ENCODE results near the gene PRPF38B. TPM values are rescaled to one million over a fixed set of nuclear protein-coding genes. Genes with fewer than 3 reads are reported as not detected.
A peak's percentile ranks its signal among the peaks of the same experiment; 100 is the strongest.

PRPF38B gene
- total and polyA plus RNA-seq, 4 donors: 16.9 to 56.8 (median 38.3) TPM

GRCh38 chr1:108725906-108726305 is 33.8 kb downstream of the PRPF38B start:
- H3K27me3 ChIP-seq (ENCODE audit: control insufficient read depth, insufficient read depth, low read length): no peaks in the 10 kb centered on the region
- H3K9me3 ChIP-seq (ENCODE audit: control insufficient read depth, insufficient read depth, low read length): no peaks in the 10 kb centered on the region
- no peak overlapping the region for H3K4me3 ChIP-seq (ENCODE audit: low read depth, low read length)
- H3K36me3 ChIP-seq (ENCODE audit: control insufficient read depth, insufficient read depth, low read length): no peaks in the 10 kb centered on the region
- WGBS (ENCODE audit: insufficient coverage): no CpG with 5 or more reads among the region's 1 CpG
- H3K27ac ChIP-seq (ENCODE audit: low read depth, low read length): no peak overlapping the region
- H3K4me1 ChIP-seq (ENCODE audit: control insufficient read depth, insufficient read depth, low read length): no peaks in the 10 kb centered on the region
- DNase-seq (ENCODE audit: low read depth in 4 of 6, low spot score in 6 of 6): no peak

DNA sequence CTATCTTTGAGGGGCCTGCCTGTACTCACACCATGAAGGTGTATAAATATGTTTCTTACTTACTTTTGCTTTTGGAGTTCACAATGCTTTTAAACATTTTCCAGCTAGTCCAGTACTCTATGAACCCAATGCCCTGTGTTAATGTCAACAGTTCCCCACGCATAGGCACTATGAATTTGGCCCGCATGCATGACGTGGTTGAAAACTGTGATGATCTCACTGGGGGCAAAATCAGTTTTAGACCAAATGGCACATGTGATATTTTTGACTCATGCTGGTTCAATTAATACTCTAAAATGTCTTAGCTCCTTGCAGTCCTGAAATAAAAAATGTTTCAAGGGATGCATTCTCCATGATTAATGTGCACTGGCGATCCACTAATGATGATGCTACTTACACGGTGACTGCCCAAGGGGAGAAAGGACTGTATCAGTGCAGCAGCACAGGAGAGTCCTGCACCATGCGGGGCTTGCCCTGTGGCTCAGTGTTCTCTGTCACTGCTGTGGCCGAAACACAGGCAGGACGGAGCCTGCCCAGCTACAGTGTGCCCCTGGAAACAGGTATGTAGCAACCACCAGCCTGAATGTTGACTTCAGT is 36.3 kb downstream of the PRPF38B start:
- Histone ChIP-seq H3K36me3 (ENCODE audit: control insufficient read depth, insufficient read depth, low read length) (no peaks in the 10 kb centered on the region), H3K4me3 (ENCODE audit: low read depth, low read length) (no peak overlapping the region), H3K27ac (ENCODE audit: low read depth, low read length) (no peak overlapping the region), H3K27me3 (ENCODE audit: control insufficient read depth, insufficient read depth, low read length) (no peaks in the 10 kb centered on the region), H3K4me1 (ENCODE audit: control insufficient read depth, insufficient read depth, low read length) (no peaks in the 10 kb centered on the region), H3K9me3 (ENCODE audit: control insufficient read depth, insufficient read depth, low read length) (no peaks in the 10 kb centered on the region)
- 85% methylated on average over 8 of the region's 8 CpGs for WGBS (ENCODE audit: insufficient coverage)
- DNase-seq (ENCODE audit: low read depth in 4 of 6, low spot score in 6 of 6): peak in 1 of 6 donors; percentile 59

DNA sequence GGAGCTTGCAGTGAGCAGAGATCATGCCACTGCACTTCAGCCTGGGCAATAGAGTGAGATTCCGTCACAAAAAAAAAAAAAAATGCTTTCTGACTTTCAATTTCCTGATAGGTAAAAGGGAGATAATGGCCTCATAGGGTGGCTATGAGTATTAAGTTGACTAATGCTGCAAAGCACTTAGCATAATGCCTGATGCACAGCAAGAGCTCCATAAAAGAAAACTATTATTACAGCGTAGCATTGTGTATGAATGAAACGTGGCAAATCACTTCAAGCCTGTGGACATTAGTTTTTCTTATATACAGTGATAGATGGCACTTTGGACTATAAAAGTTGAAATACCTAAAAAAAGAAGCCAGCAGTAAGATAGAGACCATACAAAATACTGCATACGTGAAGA is 37.4 kb downstream of the PRPF38B start:
- Histone ChIP-seq H3K9me3 (ENCODE audit: control insufficient read depth, insufficient read depth, low read length) (no peaks in the 10 kb centered on the region), H3K27me3 (ENCODE audit: control insufficient read depth, insufficient read depth, low read length) (no peaks in the 10 kb centered on the region), H3K4me1 (ENCODE audit: control insufficient read depth, insufficient read depth, low read length) (no peaks in the 10 kb centered on the region), H3K36me3 (ENCODE audit: control insufficient read depth, insufficient read depth, low read length) (no peaks in the 10 kb centered on the region), H3K4me3 (ENCODE audit: low read depth, low read length) (no peak overlapping the region), H3K27ac (ENCODE audit: low read depth, low read length) (no peak overlapping the region)
- peak in 1 of 6 donors; percentile 74 for DNase-seq (ENCODE audit: low read depth in 4 of 6, low spot score in 6 of 6)
- 63% methylated on average over 2 of the region's 4 CpGs for WGBS (ENCODE audit: insufficient coverage)

DNA sequence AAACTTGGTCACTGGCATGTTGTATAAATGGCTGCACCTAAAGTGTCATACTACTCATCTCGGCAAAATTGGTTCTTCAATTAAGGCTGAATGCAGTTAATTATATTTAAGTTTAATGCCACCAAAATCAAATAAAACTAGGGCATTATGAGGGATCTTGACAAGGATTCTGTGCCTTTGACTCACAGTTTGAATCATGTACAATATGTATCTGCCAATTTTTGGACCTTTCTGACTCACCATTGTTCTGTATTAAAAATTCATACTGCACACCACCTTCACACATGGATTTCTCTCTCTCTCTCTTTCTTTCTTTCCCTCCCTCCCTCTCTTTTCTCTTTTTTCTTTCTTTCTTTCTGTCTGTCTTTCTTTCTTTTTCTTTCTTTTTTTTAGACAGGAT is 40.3 kb downstream of the PRPF38B start:
- Histone ChIP-seq H3K36me3 (ENCODE audit: control insufficient read depth, insufficient read depth, low read length) (no peaks in the 10 kb centered on the region), H3K9me3 (ENCODE audit: control insufficient read depth, insufficient read depth, low read length) (no peaks in the 10 kb centered on the region), H3K4me1 (ENCODE audit: control insufficient read depth, insufficient read depth, low read length) (no peaks in the 10 kb centered on the region), H3K27ac (ENCODE audit: low read depth, low read length) (no peak overlapping the region), H3K4me3 (ENCODE audit: low read depth, low read length) (no peak overlapping the region), H3K27me3 (ENCODE audit: control insufficient read depth, insufficient read depth, low read length) (no peaks in the 10 kb centered on the region)
- DNase-seq (ENCODE audit: low read depth in 4 of 6, low spot score in 6 of 6): no peak
- WGBS (ENCODE audit: insufficient coverage): no CpG with 5 or more reads among the region's 1 CpG

GRCh38 chr1:108734171-108734865 is 42.2 kb downstream of the PRPF38B start:
- Histone ChIP-seq H3K9me3 (ENCODE audit: control insufficient read depth, insufficient read depth, low read length) (no peaks in the 10 kb centered on the region), H3K27ac (ENCODE audit: low read depth, low read length) (no peak overlapping the region), H3K4me1 (ENCODE audit: control insufficient read depth, insufficient read depth, low read length) (no peaks in the 10 kb centered on the region), H3K4me3 (ENCODE audit: low read depth, low read length) (no peak overlapping the region), H3K27me3 (ENCODE audit: control insufficient read depth, insufficient read depth, low read length) (no peaks in the 10 kb centered on the region), H3K36me3 (ENCODE audit: control insufficient read depth, insufficient read depth, low read length) (no peaks in the 10 kb centered on the region)
- DNase-seq (ENCODE audit: low read depth in 4 of 6, low spot score in 6 of 6): peak in 1 of 6 donors; percentile 15
- no CpG with 5 or more reads among the region's 1 CpG for WGBS (ENCODE audit: insufficient coverage)

DNA sequence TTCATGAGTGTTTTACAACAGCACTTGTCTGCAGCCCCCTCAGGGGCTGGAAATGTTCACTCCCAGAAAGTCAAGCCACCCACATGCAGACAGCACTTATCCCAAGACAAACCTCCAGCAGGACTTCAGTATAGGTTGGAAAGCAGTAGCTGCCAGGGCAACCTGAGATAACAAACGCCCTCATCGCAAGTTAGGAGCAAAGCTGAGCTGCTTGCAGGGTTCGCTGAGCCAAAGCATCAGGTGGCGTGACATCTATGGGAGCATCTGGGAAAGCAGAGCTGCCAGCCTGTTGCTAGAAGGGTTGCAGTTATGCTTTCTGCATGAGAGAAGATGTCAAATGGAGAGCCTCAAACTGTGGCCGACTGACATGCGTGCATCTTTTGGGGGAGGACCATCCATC is 50.1 kb downstream of the PRPF38B start:
- H3K36me3 ChIP-seq (ENCODE audit: control insufficient read depth, insufficient read depth, low read length): no peaks in the 10 kb centered on the region
- no peak overlapping the region for H3K4me3 ChIP-seq (ENCODE audit: low read depth, low read length)
- no peak overlapping the region for H3K27ac ChIP-seq (ENCODE audit: low read depth, low read length)
- no peaks in the 10 kb centered on the region for H3K4me1 ChIP-seq (ENCODE audit: control insufficient read depth, insufficient read depth, low read length)
- peak in 1 of 6 donors; percentile 38 for DNase-seq (ENCODE audit: low read depth in 4 of 6, low spot score in 6 of 6)
- no peaks in the 10 kb centered on the region for H3K27me3 ChIP-seq (ENCODE audit: control insufficient read depth, insufficient read depth, low read length)
- no peaks in the 10 kb centered on the region for H3K9me3 ChIP-seq (ENCODE audit: control insufficient read depth, insufficient read depth, low read length)
- 67% methylated on average over 4 of the region's 6 CpGs for WGBS (ENCODE audit: insufficient coverage)

GRCh38 chr1:108745980-108746381 is 53.9 kb downstream of the PRPF38B start:
- Histone ChIP-seq H3K4me3 (ENCODE audit: low read depth, low read length) (peak overlapping the region; percentile 94), H3K27me3 (ENCODE audit: control insufficient read depth, insufficient read depth, low read length) (no peaks in the 10 kb centered on the region), H3K27ac (ENCODE audit: low read depth, low read length) (peak overlapping the region; percentile 99), H3K36me3 (ENCODE audit: control insufficient read depth, insufficient read depth, low read length) (no peaks in the 10 kb centered on the region), H3K9me3 (ENCODE audit: control insufficient read depth, insufficient read depth, low read length) (no peaks in the 10 kb centered on the region), H3K4me1 (ENCODE audit: control insufficient read depth, insufficient read depth, low read length) (peaks cover 7% of the 10 kb centered on the region)
- DNase-seq (ENCODE audit: low read depth in 4 of 6, low spot score in 6 of 6): no peak
- 47% methylated on average over 3 of the region's 3 CpGs for WGBS (ENCODE audit: insufficient coverage)

GRCh38 chr1:108746382-108747170 is 54.5 kb downstream of the PRPF38B start, which contains the start of gene STXBP3:
Gene STXBP3 (plus strand): TSS chr1:108746674. CDS start chr1:108746738, 64 bp downstream.
- Histone ChIP-seq H3K4me1 (ENCODE audit: control insufficient read depth, insufficient read depth, low read length) (peaks cover 7% of the 10 kb centered on the region), H3K36me3 (ENCODE audit: control insufficient read depth, insufficient read depth, low read length) (no peaks in the 10 kb centered on the region), H3K4me3 (ENCODE audit: low read depth, low read length) (peak within 1 kb of the TSS; percentile 94), H3K27ac (ENCODE audit: low read depth, low read length) (peak within 1 kb of the TSS; percentile 99), H3K9me3 (ENCODE audit: control insufficient read depth, insufficient read depth, low read length) (no peaks in the 10 kb centered on the region), H3K27me3 (ENCODE audit: control insufficient read depth, insufficient read depth, low read length) (no peaks in the 10 kb centered on the region)
- DNase-seq (ENCODE audit: low read depth in 4 of 6, low spot score in 6 of 6): peak; percentile 93 to 99 (median 95)
- WGBS (ENCODE audit: insufficient coverage): under 1% methylated on average over 73 of the region's 75 CpGs

GRCh38 chr1:108747171-108747850 is 55.2 kb downstream of the PRPF38B start:
- Histone ChIP-seq H3K36me3 (ENCODE audit: control insufficient read depth, insufficient read depth, low read length) (no peaks in the 10 kb centered on the region), H3K4me3 (ENCODE audit: low read depth, low read length) (peak overlapping the region; percentile 94), H3K27me3 (ENCODE audit: control insufficient read depth, insufficient read depth, low read length) (no peaks in the 10 kb centered on the region), H3K4me1 (ENCODE audit: control insufficient read depth, insufficient read depth, low read length) (peaks cover 7% of the 10 kb centered on the region), H3K9me3 (ENCODE audit: control insufficient read depth, insufficient read depth, low read length) (no peaks in the 10 kb centered on the region), H3K27ac (ENCODE audit: low read depth, low read length) (peak overlapping the region; percentile 99)
- WGBS (ENCODE audit: insufficient coverage): 0% methylated on average over 8 of the region's 15 CpGs
- peak; percentile 38 to 85 (median 59) for DNase-seq (ENCODE audit: low read depth in 4 of 6, low spot score in 6 of 6)

Data from spinal cord (tissue), 10 donors.